Ovary (tissue), 9 donors: Measurements from ENCODE around the gene C16orf89. TPM values are rescaled to one million over a fixed set of nuclear protein-coding genes. Genes with fewer than 3 reads are reported as not detected.
"Not testable (repeated sequence)": the region's sequence is repeated elsewhere in the genome, so short reads cannot be mapped to it uniquely, and the experiment has no call there.

ENCODE experiments used
- DNase-seq, 5 donors: peaks; one replicate each; pipeline ENCODE4 v3.0.0-alpha.2; 2019 to 2020
- H3K27ac ChIP-seq, 2 donors: fragments of 200-600 bp; one replicate each; pipeline versions ENCODE4 v1.5.1 to v1.8.0; 2019 to 2022
- H3K27me3 ChIP-seq: fragments of 200-600 bp; one replicate; pipeline ENCODE4 v1.8.0; 2022
- H3K36me3 ChIP-seq: fragments of 200-600 bp; sonication (generic); one replicate; pipeline ENCODE4 v1.5.1; 2019
- H3K4me1 ChIP-seq: one replicate; pipeline ENCODE4 v1.8.1; 2013; ENCODE audit warnings: mild to moderate bottlenecking, moderate library complexity; ENCODE audit not compliant: insufficient read depth
- H3K4me3 ChIP-seq: fragments of 200-600 bp; sonication (generic); one replicate; pipeline ENCODE4 v1.5.1; 2017
- H3K9me3 ChIP-seq, 2 donors: fragments of 200-600 bp in 1 of 2; sonication (generic) in 1 of 2; one replicate each; pipeline versions ENCODE4 v1.5.1 to v1.8.1; 2013 to 2019; ENCODE audit warnings: mild to moderate bottlenecking in 1 of 2, moderate library complexity in 1 of 2
- POLR2A ChIP-seq: fragments of 450-650 bp; IDR thresholded peaks from one replicate; pipeline ENCODE4 v1.6.1; 2017; ENCODE audit warnings: antibody characterized with exemption, mild to moderate bottlenecking, moderate library complexity
- WGBS, 3 donors: extraction: QIAGEN DNeasy Blood & Tissue Kit in 1 of 3; methylation state at CpG; one replicate each; pipeline versions ENCODE4 v1.1.5 to v1.1.7; 2013 to 2017; 5-methylcytosine and 5-hydroxymethylcytosine counted together
- intact Hi-C, 4 donors: fragments of 100-400 bp; cut with DNase I; formaldehyde crosslinking; loops; one replicate each; pipeline versions ENCODE4 v1.11.0 to v1.15.1; 2022 to 2023
- polyA plus RNA-seq, 2 donors: library from polyadenylated mRNA; stranded (reverse); fragments of 200-250 nt in 1 of 2; fragments of 350-450 nt in 1 of 2; fragmentation: Illumina TruSeq in 1 of 2; extraction: RNeasy Lipid Tissue Mini Kit (QIAGEN cat#74804) in 1 of 2; gene quantifications; one replicate each; pipeline ENCODE4 v1.2.3, GENCODE V29; 2013 to 2014
- total RNA-seq, 7 donors: library from RNA; depleted of rRNA in 2 of 7; stranded (reverse); fragments of >200 nt in 2 of 7; fragmentation: NEBNext Ultra II Directional in 3 of 7; extraction: Animal tissue kit (Norgen Biotek cat#: 25700) in 3 of 7; gene quantifications; one replicate each; pipeline versions ENCODE4 v1.1.0 to v1.2.4, GENCODE V29; 2016 to 2023
- donor health status: DM: no; HTN: no; CAD: no; lungs with moderate emphysema.
- donor health status: DM: no; HTN: no; CAD: no.
- donor health status: Bipolar disorder and iron deficiency.
- donor health status: DM: yes; HTN: yes; CAD: no.
- donor health status: DM: no; HTN: no; CAD: no.
- donor health status: DM: yes; HTN: yes; CAD: no.

Gene C16orf89
- total and polyA plus RNA-seq, 9 donors, result 0.37 to 17.5 (median 3.2) TPM; not detected in 1

- peak; percentile 76 to 90 (median 89) for DNase-seq
- H3K36me3 ChIP-seq, H3K27me3 ChIP-seq, H3K4me1 ChIP-seq, H3K9me3 ChIP-seq, intact Hi-C loops: not testable (repeated sequence)
- 1% methylated on average over 33 to 57 of the region's 67 CpGs for WGBS, 3 donors
- Histone ChIP-seq H3K4me3 (peak overlapping the region; percentile 68), H3K27ac (peak overlapping the region; percentile 79 to 85)
- peak; percentile 26 for TF ChIP-seq POLR2A
Observed at GRCh38 chr16:5098221-5099159, 32.7 kb upstream of the C16orf89 start.

DNA sequence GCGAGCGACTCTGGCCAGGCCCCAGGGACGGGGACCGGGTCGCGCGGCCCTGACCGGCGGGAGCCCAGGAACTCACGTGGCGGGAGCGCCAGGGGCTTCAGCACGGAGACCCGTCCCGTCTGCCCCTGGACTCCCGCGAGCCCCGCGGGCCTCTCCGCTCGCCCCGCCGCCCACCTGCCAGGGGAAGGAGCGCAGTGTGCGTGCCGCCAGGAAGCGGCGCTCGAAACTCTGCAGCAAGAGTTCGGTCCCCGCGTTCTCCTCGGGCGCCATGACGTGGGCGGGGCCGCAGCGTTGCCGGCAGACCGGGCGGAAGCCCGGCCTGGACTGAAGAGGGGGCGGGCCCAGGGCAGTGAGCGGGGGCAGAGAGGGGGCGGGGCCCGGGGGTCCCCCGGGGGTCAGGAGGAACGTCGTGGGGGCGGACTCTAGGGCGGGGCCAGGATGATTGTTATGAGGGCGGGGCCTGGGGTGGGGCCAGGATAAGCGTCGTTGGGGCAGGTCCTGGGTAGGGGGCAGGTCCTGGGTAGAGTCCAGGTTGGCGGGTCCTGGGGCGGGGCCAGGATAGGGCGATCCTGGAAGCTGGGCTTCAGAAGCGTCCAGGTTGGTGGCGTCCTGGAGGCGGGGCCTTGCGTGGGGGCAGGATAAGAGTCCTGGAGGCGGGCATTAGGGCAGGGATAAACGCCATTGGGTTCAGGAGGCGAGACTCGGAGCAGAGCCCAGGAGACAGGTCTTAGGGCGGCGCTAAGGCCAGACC, 31.9 kb upstream of the C16orf89 start, which contains the start of gene EEF2KMT:
EEF2KMT (minus strand) TSS at position 326 of the 751 bp plus-strand sequence; CDS start at position 270, 56 bp downstream.
- peak; percentile 99 to 100 (median 100) for DNase-seq
- H3K9me3 ChIP-seq, H3K36me3 ChIP-seq, H3K27me3 ChIP-seq, intact Hi-C loops, H3K4me1 ChIP-seq: not testable (repeated sequence)
- Histone ChIP-seq H3K4me3 (peak within 1 kb of the TSS; percentile 86), H3K27ac (peak within 1 kb of the TSS; percentile 79 to 85)
- WGBS, 3 donors, result 0 to 2% (median 0%) methylated on average over 15 to 67 of the region's 67 CpGs

DNA sequence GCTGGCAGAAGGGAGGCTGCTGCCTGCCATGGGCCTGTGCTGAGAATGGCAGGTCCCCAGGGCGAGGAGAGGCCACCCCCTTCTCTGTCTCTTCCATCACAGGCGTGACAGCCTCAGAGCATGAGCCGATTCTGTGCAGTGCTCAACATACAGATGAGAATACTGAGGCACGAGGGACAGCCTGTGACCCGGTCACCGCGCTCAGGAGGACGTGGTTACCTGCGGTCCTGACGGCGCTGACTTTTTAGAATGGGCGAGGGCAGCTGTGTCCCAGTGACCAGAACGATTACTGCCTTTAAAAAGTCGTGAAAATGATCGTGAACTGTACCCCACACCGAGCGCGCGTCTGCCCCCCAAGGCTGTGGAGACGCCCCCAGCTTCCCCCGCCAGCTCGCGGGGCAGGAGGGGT, 31.3 kb upstream of the C16orf89 start:
- intact Hi-C loops, H3K4me1 ChIP-seq, H3K27me3 ChIP-seq, H3K9me3 ChIP-seq, H3K36me3 ChIP-seq: not testable (repeated sequence)
- Histone ChIP-seq H3K4me3 (peak overlapping the region; percentile 86), H3K27ac (peak overlapping the region; percentile 74 to 79)
- DNase-seq, result peak in 1 of 5 donors; percentile 42
- WGBS, 3 donors, result 1% methylated on average over 15 to 23 of the region's 23 CpGs

DNA sequence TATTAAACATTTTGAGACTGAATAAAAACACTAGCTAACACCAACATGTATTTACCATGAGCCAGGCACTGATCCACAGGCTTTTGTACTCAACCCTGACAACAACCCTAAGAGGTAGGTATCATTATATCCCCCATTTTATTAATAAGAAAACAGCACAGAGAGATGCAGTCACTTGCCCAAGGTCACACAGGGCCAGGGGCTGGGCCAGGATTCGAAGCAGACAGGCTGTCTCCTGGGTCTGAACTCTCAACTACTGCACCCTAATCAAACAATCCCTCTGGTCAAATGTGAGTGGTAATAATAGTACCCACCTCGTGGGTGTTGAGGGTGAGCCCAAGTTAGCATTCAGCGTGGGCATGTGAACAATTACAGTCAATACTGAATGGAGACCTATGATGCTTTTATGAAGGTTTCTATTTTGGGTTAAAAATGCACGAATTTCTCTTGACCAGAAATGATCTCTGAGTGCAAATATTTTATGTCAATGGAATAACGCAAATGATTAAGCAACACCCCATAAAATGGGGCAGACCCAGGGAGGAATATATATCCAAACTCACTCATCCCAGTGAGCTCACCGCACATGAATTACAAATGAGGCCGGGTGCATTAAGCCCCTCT, 30.8 kb upstream of the C16orf89 start:
- DNase-seq, H3K9me3 ChIP-seq, H3K36me3 ChIP-seq, H3K27ac ChIP-seq, intact Hi-C loops, H3K4me1 ChIP-seq, H3K27me3 ChIP-seq: not testable (repeated sequence)
- H3K4me3 ChIP-seq, result peak overlapping the region; percentile 86
- 17 to 18% (median 17%) methylated on average over 7 of the region's 7 CpGs for WGBS, 3 donors

GRCh38 chr16:5095145-5095830, 29.5 kb upstream of the C16orf89 start:
- H3K27ac ChIP-seq, intact Hi-C loops, H3K4me3 ChIP-seq, H3K9me3 ChIP-seq, H3K4me1 ChIP-seq, DNase-seq, H3K27me3 ChIP-seq, H3K36me3 ChIP-seq: not testable (repeated sequence)
- WGBS, 3 donors, result 58 to 70% (median 61%) methylated on average over 11 of the region's 11 CpGs

GRCh38 chr16:5093746-5094145, 28.0 kb upstream of the C16orf89 start:
- intact Hi-C loops, H3K9me3 ChIP-seq, H3K36me3 ChIP-seq, DNase-seq, H3K27me3 ChIP-seq, H3K4me3 ChIP-seq, H3K27ac ChIP-seq, H3K4me1 ChIP-seq: not testable (repeated sequence)
- 71 to 81% (median 78%) methylated on average over 10 to 11 of the region's 11 CpGs for WGBS, 3 donors

DNA sequence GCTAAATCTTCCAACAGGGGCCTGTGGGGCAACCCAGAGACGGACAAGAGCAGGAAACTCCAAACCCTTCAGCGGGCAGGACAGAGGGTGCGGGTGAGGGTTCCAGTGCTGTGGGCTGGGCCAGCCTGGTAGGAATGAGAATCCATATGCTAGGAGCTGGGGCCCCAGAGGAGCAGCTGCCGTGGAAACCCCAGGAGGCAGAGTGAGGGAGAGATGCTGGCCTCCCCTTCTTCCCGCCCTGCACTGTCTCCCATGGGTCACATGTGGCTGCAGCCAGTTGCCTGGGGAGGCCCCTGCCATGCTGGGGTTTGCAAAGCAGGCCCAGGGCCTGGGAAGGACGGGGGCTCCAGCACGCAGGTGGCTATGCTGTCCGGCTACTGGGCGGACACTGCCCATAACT, 27.3 kb upstream of the C16orf89 start:
- H3K4me3 ChIP-seq, intact Hi-C loops, H3K9me3 ChIP-seq, H3K27ac ChIP-seq, H3K4me1 ChIP-seq, DNase-seq, H3K36me3 ChIP-seq, H3K27me3 ChIP-seq: not testable (repeated sequence)
- WGBS, 3 donors, result 80 to 94% (median 93%) methylated on average over 9 of the region's 9 CpGs

GRCh38 chr16:5090592-5090991, 24.8 kb upstream of the C16orf89 start:
- DNase-seq, H3K9me3 ChIP-seq, intact Hi-C loops, H3K27ac ChIP-seq, H3K36me3 ChIP-seq, H3K27me3 ChIP-seq, H3K4me3 ChIP-seq, H3K4me1 ChIP-seq: not testable (repeated sequence)
- 85 to 89% (median 88%) methylated on average over 9 of the region's 9 CpGs for whole genome bisulfite sequencing, 3 donors

GRCh38 chr16:5089911-5090555, 24.3 kb upstream of the C16orf89 start:
- H3K27me3 ChIP-seq, H3K4me1 ChIP-seq, intact Hi-C loops, H3K4me3 ChIP-seq, H3K9me3 ChIP-seq, H3K27ac ChIP-seq, H3K36me3 ChIP-seq, DNase-seq: not testable (repeated sequence)
- WGBS, 3 donors, result 80 to 88% (median 85%) methylated on average over 26 of the region's 26 CpGs

- H3K36me3 ChIP-seq, DNase-seq, H3K27ac ChIP-seq, intact Hi-C loops, H3K9me3 ChIP-seq, H3K27me3 ChIP-seq, H3K4me3 ChIP-seq, H3K4me1 ChIP-seq: not testable (repeated sequence)
- 82 to 88% (median 88%) methylated on average over 17 of the region's 17 CpGs for WGBS, 3 donors
Observed at GRCh38 chr16:5088936-5089335, 23.2 kb upstream of the C16orf89 start.
